OCI-LY3 (cell line): ENCODE results near the gene KHSRP.

Experiments
- H2AFZ ChIP-seq: fragments of 200-600, 300-600 bp; shearing (Covaris generic); 2 replicates; pipeline ENCODE4 v1.6.0; 2014; ENCODE audit warnings: antibody characterized with exemption, low read depth, low read length
- H3K27ac ChIP-seq: fragments of 200-600, 300-600 bp; sonication (generic); 2 replicates; pipeline ENCODE4 v1.5.1; 2014; ENCODE audit warnings: mild to moderate bottlenecking, low read length, moderate library complexity, mixed read lengths
- H3K27me3 ChIP-seq: fragments of 200-600, 300-600 bp; sonication (generic); 2 replicates; pipeline ENCODE4 v1.6.1; 2014; ENCODE audit warnings: low read depth, low read length, mixed read lengths
- H3K36me3 ChIP-seq: fragments of 200-600, 300-600 bp; sonication (generic); replicated peaks from 2 replicates; pipeline ENCODE3; 2014; ENCODE audit warnings: low read depth, low read length, mixed read lengths
- H3K4me1 ChIP-seq: fragments of 300-600, 200-600 bp; sonication (generic); 2 replicates; pipeline ENCODE4 v1.6.1; 2014; ENCODE audit warnings: low read length, mixed read lengths
- H3K4me2 ChIP-seq: fragments of 200-600, 300-600 bp; sonication (generic); 2 replicates; pipeline ENCODE4 v1.6.1; 2014; ENCODE audit warnings: low read length, mixed read lengths
- H3K4me3 ChIP-seq: fragments of 300-600, 200-600 bp; sonication (generic); 2 replicates; pipeline ENCODE4 v1.5.1; 2014; ENCODE audit warnings: antibody characterized with exemption, mild to moderate bottlenecking, low read length, moderate library complexity
- H3K79me2 ChIP-seq: fragments of 300-600, 200-600 bp; shearing (Covaris generic); 2 replicates; pipeline ENCODE4 v1.6.1; 2014; ENCODE audit warnings: mild to moderate bottlenecking, low read length, mixed read lengths
- H3K9ac ChIP-seq: fragments of 300-600, 200-600 bp; shearing (Covaris generic); 2 replicates; pipeline ENCODE4 v1.6.0; 2014; ENCODE audit warnings: mild to moderate bottlenecking, low read length, moderate library complexity
- H3K9me3 ChIP-seq: fragments of 200-600, 300-600 bp; shearing (Covaris generic); 2 replicates; pipeline ENCODE4 v1.6.1; 2014; ENCODE audit warnings: low read length, mixed read lengths; ENCODE audit not compliant: insufficient read depth
- H4K20me1 ChIP-seq: fragments of 200-600, 300-600 bp; sonication (generic); 2 replicates; pipeline ENCODE4 v1.6.1; 2016; ENCODE audit warnings: low read length, mixed read lengths; ENCODE audit not compliant: insufficient read depth
- CTCF ChIP-seq: fragments of 200-600, 300-600 bp; sonication (generic); IDR thresholded peaks from 2 replicates; pipeline ENCODE4 v1.5.1; 2014; ENCODE audit warnings: antibody characterized with exemption, low read length, low read depth
- EZH2phosphoT487 ChIP-seq: fragments of 200-600 bp; shearing (Covaris generic); IDR thresholded peaks from 2 replicates; pipeline ENCODE4 v1.6.1; 2018; ENCODE audit warnings: antibody characterized with exemption, mixed run types, low read depth

The KHSRP gene

GRCh38 chr19:6394831-6395230 is 29.8 kb downstream of the KHSRP start:
- peaks cover 13% of the 10 kb centered on the region for H3K4me1 ChIP-seq
- no peak overlapping the region for H3K9ac ChIP-seq
- no peak overlapping the region for H3K27ac ChIP-seq
- H4K20me1 ChIP-seq: no peaks in the 10 kb centered on the region
- no peaks in the 10 kb centered on the region for H3K9me3 ChIP-seq
- no peaks in the 10 kb centered on the region for H3K27me3 ChIP-seq
- H3K36me3 ChIP-seq: peaks cover 9% of the 10 kb centered on the region
- H3K79me2 ChIP-seq: peaks cover 20% of the 10 kb centered on the region
- no peak for TF ChIP-seq EZH2phosphoT487
- H3K4me2 ChIP-seq: no peak overlapping the region
- no peak overlapping the region for H3K4me3 ChIP-seq
- no peak overlapping the region for H2AFZ ChIP-seq

DNA sequence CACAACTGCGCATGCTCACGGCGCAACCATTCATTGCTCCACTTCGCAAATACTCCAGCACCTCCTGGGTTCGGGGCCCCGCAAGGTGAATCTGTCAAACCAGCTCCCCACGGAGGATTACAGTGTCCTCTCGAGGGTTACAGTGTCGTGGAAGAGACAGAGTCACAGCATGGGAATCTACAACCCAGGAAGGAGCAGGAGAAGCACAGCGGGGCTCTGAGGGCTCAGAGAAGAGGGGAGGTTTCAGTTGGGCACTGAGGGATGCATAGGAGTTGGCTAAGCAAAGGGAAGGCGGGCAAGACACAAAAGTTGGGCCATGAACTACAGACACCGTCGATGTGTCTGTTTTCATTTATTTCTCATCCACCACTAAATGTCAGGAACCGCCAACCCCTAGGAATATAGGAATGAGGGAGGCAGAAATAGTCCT is 30.6 kb downstream of the KHSRP start:
- peaks cover 13% of the 10 kb centered on the region for H3K4me1 ChIP-seq
- H3K9ac ChIP-seq: peak overlapping the region; percentile 93
- H3K4me3 ChIP-seq: peak overlapping the region; percentile 89
- H3K36me3 ChIP-seq: peaks cover 15% of the 10 kb centered on the region
- H4K20me1 ChIP-seq: no peaks in the 10 kb centered on the region
- TF ChIP-seq CTCF (no peak), EZH2phosphoT487 (no peak)
- no peaks in the 10 kb centered on the region for H3K27me3 ChIP-seq
- peak overlapping the region; percentile 78 for H3K27ac ChIP-seq
- peak overlapping the region; percentile 95 for H3K4me2 ChIP-seq
- H2AFZ ChIP-seq: peak overlapping the region; percentile 94
- peaks cover 20% of the 10 kb centered on the region for H3K79me2 ChIP-seq
- no peaks in the 10 kb centered on the region for H3K9me3 ChIP-seq

DNA sequence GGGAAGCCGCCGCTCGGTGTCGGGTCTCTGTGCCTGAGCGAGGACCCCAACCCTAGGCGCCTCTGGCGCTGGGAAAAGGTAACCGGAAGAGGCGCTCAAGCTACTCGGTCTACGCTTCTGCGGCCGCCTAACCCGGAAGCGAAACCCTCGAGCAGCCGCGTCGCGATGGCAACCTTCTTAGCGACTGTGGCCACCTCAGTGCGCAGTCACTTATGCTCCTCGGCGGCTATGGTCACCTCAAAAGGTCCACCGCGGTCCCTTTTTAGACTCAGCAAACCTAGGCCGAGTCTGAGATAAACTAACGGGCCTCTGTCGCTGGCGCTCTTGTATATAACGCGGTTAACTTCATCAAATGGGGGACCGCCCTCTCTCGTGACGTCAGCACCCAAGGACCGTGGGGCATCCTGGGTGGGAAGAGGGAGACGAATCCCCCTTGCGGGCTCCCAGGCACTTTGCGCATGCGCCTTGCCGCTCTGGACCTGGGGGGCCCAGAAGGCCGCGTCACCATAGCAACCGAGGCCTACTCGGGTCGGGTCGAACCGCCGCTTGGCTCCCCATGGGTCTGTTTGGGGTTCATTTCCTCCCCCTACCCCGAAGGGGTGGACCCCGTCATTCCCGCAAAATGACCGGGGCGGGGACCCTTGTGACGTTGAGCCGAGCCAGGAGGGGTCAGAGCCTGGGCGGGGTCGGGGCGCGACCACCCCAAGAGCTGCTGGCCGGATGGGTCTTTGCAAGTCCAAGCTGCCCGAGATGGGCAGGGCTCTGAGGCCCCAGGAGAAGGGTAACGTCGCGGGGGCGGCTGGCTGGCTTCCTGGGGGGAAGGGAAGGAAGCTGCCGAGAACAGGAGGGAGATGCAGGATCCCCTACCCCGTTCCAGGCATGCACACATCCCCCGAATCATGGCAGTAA is 31.3 kb downstream of the KHSRP start, which contains the start of gene GTF2F1:
Gene GTF2F1, minus strand, starts transcription at position 91 of the 909 bp plus-strand sequence. CDS start 169 bp downstream, outside the sequence.
- peak within 1 kb of the TSS; percentile 93 for H3K9ac ChIP-seq
- peaks cover 20% of the 10 kb centered on the region for H3K79me2 ChIP-seq
- H3K27ac ChIP-seq: peak within 1 kb of the TSS; percentile 78
- H4K20me1 ChIP-seq: no peaks in the 10 kb centered on the region
- no peaks in the 10 kb centered on the region for H3K27me3 ChIP-seq
- TF ChIP-seq EZH2phosphoT487 (no peak), CTCF (peak; percentile 19)
- peaks cover 18% of the 10 kb centered on the region for H3K36me3 ChIP-seq
- H3K4me2 ChIP-seq: peak within 1 kb of the TSS; percentile 95
- H2AFZ ChIP-seq: peak within 1 kb of the TSS; percentile 95
- peaks cover 13% of the 10 kb centered on the region for H3K4me1 ChIP-seq
- no peaks in the 10 kb centered on the region for H3K9me3 ChIP-seq
- H3K4me3 ChIP-seq: peak within 1 kb of the TSS; percentile 89

- Histone ChIP-seq H3K36me3 (peaks cover 24% of the 10 kb centered on the region), H4K20me1 (no peaks in the 10 kb centered on the region), H3K4me1 (peaks cover 13% of the 10 kb centered on the region), H3K27ac (peak overlapping the region; percentile 78), H3K79me2 (peaks cover 20% of the 10 kb centered on the region), H3K4me3 (peak overlapping the region; percentile 89), H3K9me3 (no peaks in the 10 kb centered on the region), H3K27me3 (no peaks in the 10 kb centered on the region), H3K4me2 (peak overlapping the region; percentile 95), H2AFZ (peak overlapping the region; percentile 95), H3K9ac (peak overlapping the region; percentile 93)
- TF ChIP-seq EZH2phosphoT487 (no peak), CTCF (no peak)
These were observed 32.2 kb downstream of the KHSRP start for GRCh38 chr19:6392221-6393073.
